ENCODE results near the gene GALNT10. TPM values are rescaled to one million over a fixed set of nuclear protein-coding genes. Genes with fewer than 3 reads are reported as not detected.

Gene GALNT10
- total RNA-seq, 4 donors from 2014 or later, result 17.2 to 28.6 (median 21.1) TPM

- TF ChIP-seq, protein P1, sequence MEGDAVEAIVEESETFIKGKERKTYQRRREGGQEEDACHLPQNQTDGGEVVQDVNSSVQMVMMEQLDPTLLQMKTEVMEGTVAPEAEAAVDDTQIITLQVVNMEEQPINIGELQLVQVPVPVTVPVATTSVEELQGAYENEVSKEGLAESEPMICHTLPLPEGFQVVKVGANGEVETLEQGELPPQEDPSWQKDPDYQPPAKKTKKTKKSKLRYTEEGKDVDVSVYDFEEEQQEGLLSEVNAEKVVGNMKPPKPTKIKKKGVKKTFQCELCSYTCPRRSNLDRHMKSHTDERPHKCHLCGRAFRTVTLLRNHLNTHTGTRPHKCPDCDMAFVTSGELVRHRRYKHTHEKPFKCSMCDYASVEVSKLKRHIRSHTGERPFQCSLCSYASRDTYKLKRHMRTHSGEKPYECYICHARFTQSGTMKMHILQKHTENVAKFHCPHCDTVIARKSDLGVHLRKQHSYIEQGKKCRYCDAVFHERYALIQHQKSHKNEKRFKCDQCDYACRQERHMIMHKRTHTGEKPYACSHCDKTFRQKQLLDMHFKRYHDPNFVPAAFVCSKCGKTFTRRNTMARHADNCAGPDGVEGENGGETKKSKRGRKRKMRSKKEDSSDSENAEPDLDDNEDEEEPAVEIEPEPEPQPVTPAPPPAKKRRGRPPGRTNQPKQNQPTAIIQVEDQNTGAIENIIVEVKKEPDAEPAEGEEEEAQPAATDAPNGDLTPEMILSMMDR (IDR thresholded peaks at IDR 0.05; ENCODE audit: low read depth), result no peak
Observed at GRCh38 chr5:154209591-154210081, 19.1 kb downstream of the GALNT10 start.

DNA sequence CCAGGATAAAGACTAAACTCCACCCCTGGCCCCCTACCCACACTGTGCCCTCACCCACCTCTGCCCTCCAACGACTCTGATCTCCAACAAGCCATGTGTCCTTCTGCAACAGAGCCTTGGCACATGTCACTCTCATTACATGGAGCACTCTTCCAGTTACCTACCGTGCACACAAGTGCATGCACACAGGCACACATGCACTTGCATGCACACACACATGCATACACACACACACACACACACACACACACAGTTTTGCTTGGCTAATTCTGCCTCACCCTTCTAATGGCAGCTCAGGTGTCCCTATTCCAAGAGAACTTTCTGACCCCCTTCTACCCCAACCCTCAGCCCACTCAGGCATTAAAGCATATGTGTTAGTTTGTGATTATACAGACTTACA, 19.6 kb downstream of the GALNT10 start:
- TF ChIP-seq, protein P1 (IDR thresholded peaks at IDR 0.05; ENCODE audit: low read depth), result no peak

DNA sequence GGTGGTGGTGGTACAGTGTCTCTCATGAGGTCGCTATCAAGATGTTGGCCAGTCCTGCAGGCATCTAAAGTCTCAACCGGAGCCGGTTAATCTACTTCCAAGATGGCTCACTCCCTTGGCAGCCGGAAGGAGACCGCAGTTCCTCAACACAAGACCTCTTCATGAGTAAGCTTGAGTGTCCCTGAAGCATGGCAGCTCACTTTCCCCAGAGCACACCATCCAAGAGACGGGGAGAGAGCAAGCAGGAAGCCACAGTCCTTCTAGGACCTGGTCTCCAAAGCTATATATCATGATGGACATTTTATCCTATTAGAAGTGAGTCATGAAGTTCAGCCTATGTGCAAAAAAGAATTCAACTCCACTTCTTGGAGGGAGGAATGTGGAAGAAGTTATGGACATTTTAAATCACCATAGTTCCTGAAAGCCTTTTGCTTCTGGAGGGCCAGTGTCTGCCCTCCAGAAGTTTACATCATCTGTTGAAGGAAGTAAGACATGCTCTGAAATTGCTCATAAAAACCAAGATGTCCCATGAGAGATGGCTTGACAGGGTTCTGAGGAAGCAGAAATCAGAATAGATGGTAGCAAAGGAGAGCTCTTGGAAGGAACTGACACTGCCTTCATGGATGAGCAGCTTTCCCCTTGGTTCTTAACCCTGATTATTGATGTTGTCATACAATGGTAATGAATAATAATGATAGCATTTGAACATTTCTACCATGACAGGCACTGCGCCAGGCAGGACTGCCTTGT, 21.3 kb downstream of the GALNT10 start:
- TF ChIP-seq, protein P1 (IDR thresholded peaks at IDR 0.05; ENCODE audit: low read depth), result no peak

DNA sequence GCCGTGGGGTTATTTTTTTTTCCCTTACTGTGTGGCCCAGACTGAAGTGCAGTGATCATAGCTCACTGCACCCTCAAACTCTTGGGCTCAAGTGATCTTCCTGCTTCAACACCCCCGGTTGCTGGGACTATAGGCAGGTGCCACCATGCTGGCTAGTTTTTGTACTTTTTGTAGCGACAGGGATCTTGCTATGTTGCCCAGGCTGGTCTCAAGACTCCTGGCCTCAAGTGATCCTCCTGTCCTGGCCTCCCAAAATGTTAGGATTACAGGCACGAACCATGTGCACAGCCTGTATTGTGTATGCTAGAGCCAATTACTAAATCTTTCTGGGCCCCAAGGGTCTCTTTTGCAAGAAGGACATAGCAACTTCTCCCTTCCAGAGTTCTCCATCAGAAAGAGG, 23.1 kb downstream of the GALNT10 start:
- TF ChIP-seq, protein P1 (IDR thresholded peaks at IDR 0.05; ENCODE audit: low read depth), result no peak

DNA sequence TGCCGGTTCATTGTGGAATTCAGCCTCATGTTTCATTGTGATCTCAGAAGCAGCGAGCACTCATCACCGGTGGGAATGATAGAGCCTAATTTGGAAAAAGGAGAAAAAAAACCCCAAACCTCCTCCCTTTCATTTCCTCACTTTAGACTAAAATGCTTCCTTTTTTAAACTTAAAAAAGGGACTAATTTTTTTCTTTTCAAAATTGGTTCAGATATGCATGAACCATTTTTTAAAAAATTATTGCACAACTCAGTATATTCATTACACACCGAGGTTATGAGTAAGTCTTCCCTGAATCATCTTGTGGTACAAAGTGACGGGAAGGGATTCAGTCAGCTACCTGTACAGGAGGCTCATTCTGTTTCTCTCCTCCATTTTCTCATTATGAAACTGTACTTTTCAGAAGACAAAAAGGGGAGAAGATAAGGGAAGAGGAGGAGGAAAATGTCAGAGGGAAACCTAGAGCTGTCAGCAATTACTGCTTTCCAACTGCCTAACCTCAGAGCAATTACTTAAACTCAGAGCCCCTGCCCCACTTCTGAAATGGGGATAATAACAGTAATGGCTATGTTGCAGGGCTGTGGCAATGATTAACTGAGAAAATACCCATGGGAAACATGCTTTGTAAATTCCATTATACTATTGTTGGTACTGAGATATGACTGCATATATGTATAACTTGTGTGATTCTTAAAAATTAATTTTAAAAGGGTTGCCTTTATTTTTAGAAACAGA, 24.0 kb downstream of the GALNT10 start:
- TF ChIP-seq, protein P1 (IDR thresholded peaks at IDR 0.05; ENCODE audit: low read depth), result no peak

GRCh38 chr5:154215571-154216325, 25.2 kb downstream of the GALNT10 start:
- TF ChIP-seq, protein P1 (IDR thresholded peaks at IDR 0.05; ENCODE audit: low read depth), result no peak

GRCh38 chr5:154217462-154217861, 26.9 kb downstream of the GALNT10 start:
- TF ChIP-seq, protein P1 (IDR thresholded peaks at IDR 0.05; ENCODE audit: low read depth), result no peak

Measured in subcutaneous adipose tissue (tissue), 4 donors.